ENCODE measurements around the gene TTYH2.

Gene TTYH2

GRCh38 chr17:74226252-74226651, 12.9 kb downstream of the TTYH2 start:
- no peak overlapping the region for H3K14ac ChIP-seq (ENCODE audit: low read length in 2 of 2)
- H3K4ac ChIP-seq (ENCODE audit: low read depth in 1 of 2, low read length in 2 of 2): no peak overlapping the region
- H3K9me3 ChIP-seq (ENCODE audit: control insufficient read depth, low read length): no peaks in the 10 kb centered on the region
- H3K18ac ChIP-seq (ENCODE audit: low read depth in 1 of 2, low read length in 2 of 2): no peak overlapping the region
- no peak overlapping the region for H3K23ac ChIP-seq (ENCODE audit: low read length in 2 of 2)
- no peak overlapping the region for H3K4me2 ChIP-seq (ENCODE audit: low read length, poor library complexity, severe bottlenecking)
- H3K4me1 ChIP-seq (ENCODE audit: control insufficient read depth, insufficient read depth, low read depth, low read length): no peaks in the 10 kb centered on the region
- no peaks in the 10 kb centered on the region for H3K36me3 ChIP-seq (ENCODE audit: control insufficient read depth in 1 of 2, insufficient read depth in 2 of 2, low read depth in 1 of 2, low read length in 2 of 2)
- H3K27me3 ChIP-seq (ENCODE audit: control insufficient read depth in 1 of 2, insufficient read depth in 1 of 2, low read length in 2 of 2): peaks cover 5 to 25% of the 10 kb centered on the region in 2 experiments
- no peak overlapping the region for H2AFZ ChIP-seq (ENCODE audit: low read depth, low read length)
- no peaks in the 10 kb centered on the region for H3K79me1 ChIP-seq (replicated peaks; ENCODE audit: low read length, poor library complexity, severe bottlenecking)
- no peak for DNase-seq
- 76% methylated on average over 6 of the region's 6 CpGs for WGBS
- no peak overlapping the region for H2AK5ac ChIP-seq (ENCODE audit: low read length, severe bottlenecking)
- no peak overlapping the region for H2BK5ac ChIP-seq (ENCODE audit: low read depth, low read length, poor library complexity, severe bottlenecking)
- no peak overlapping the region for H3K27ac ChIP-seq (ENCODE audit: low read length, poor library complexity, severe bottlenecking)
- no peak overlapping the region for H3K4me3 ChIP-seq (ENCODE audit: insufficient read depth in 1 of 2, low read depth in 1 of 2, low read length in 2 of 2)
- H2BK12ac ChIP-seq (ENCODE audit: low read length in 2 of 2): no peak overlapping the region
- H2BK15ac ChIP-seq (ENCODE audit: low read depth, poor library complexity, severe bottlenecking): no peak overlapping the region
- no peak overlapping the region for H3K9ac ChIP-seq (ENCODE audit: low read length)
- no peak overlapping the region for H4K8ac ChIP-seq (ENCODE audit: low read length)
- no peak overlapping the region for H2BK120ac ChIP-seq (ENCODE audit: low read depth, low read length)
- no peak overlapping the region for H4K91ac ChIP-seq (ENCODE audit: low read length)

GRCh38 chr17:74227271-74228080, 14.1 kb downstream of the TTYH2 start:
- H3K4me2 ChIP-seq (ENCODE audit: low read length, poor library complexity, severe bottlenecking): no peak overlapping the region
- no peak overlapping the region for H4K8ac ChIP-seq (ENCODE audit: low read length)
- H3K18ac ChIP-seq (ENCODE audit: low read depth in 1 of 2, low read length in 2 of 2): no peak overlapping the region
- peaks cover 5 to 22% of the 10 kb centered on the region in 2 experiments for H3K27me3 ChIP-seq (ENCODE audit: control insufficient read depth in 1 of 2, insufficient read depth in 1 of 2, low read length in 2 of 2)
- WGBS: 85% methylated on average over 10 of the region's 10 CpGs
- no peak overlapping the region for H2AK5ac ChIP-seq (ENCODE audit: low read length, severe bottlenecking)
- no peak overlapping the region for H2BK5ac ChIP-seq (ENCODE audit: low read depth, low read length, poor library complexity, severe bottlenecking)
- DNase-seq: no peak
- H3K27ac ChIP-seq (ENCODE audit: low read length, poor library complexity, severe bottlenecking): no peak overlapping the region
- H2BK120ac ChIP-seq (ENCODE audit: low read depth, low read length): no peak overlapping the region
- H3K9ac ChIP-seq (ENCODE audit: low read length): no peak overlapping the region
- no peak overlapping the region for H3K14ac ChIP-seq (ENCODE audit: low read length in 2 of 2)
- no peaks in the 10 kb centered on the region for H3K79me1 ChIP-seq (replicated peaks; ENCODE audit: low read length, poor library complexity, severe bottlenecking)
- no peak overlapping the region for H2BK12ac ChIP-seq (ENCODE audit: low read length in 2 of 2)
- H3K4me3 ChIP-seq (ENCODE audit: insufficient read depth in 1 of 2, low read depth in 1 of 2, low read length in 2 of 2): no peak overlapping the region
- no peak overlapping the region for H3K4ac ChIP-seq (ENCODE audit: low read depth in 1 of 2, low read length in 2 of 2)
- H2AFZ ChIP-seq (ENCODE audit: low read depth, low read length): no peak overlapping the region
- no peak overlapping the region for H2BK15ac ChIP-seq (ENCODE audit: low read depth, poor library complexity, severe bottlenecking)
- no peak overlapping the region for H4K91ac ChIP-seq (ENCODE audit: low read length)
- no peak overlapping the region for H3K23ac ChIP-seq (ENCODE audit: low read length in 2 of 2)
- H3K9me3 ChIP-seq (ENCODE audit: control insufficient read depth, low read length): no peaks in the 10 kb centered on the region
- H3K4me1 ChIP-seq (ENCODE audit: control insufficient read depth, insufficient read depth, low read depth, low read length): no peaks in the 10 kb centered on the region
- H3K36me3 ChIP-seq (ENCODE audit: control insufficient read depth in 1 of 2, insufficient read depth in 2 of 2, low read depth in 1 of 2, low read length in 2 of 2): no peaks in the 10 kb centered on the region

- Histone ChIP-seq H3K36me3 (ENCODE audit: control insufficient read depth in 1 of 2, insufficient read depth in 2 of 2, low read depth in 1 of 2, low read length in 2 of 2) (no peaks in the 10 kb centered on the region), H2AK5ac (ENCODE audit: low read length, severe bottlenecking) (no peak overlapping the region), H3K79me1 (replicated peaks; ENCODE audit: low read length, poor library complexity, severe bottlenecking) (no peaks in the 10 kb centered on the region), H2BK12ac (ENCODE audit: low read length in 2 of 2) (no peak overlapping the region), H2BK15ac (ENCODE audit: low read depth, poor library complexity, severe bottlenecking) (no peak overlapping the region), H3K4me3 (ENCODE audit: insufficient read depth in 1 of 2, low read depth in 1 of 2, low read length in 2 of 2) (no peak overlapping the region), H3K27ac (ENCODE audit: low read length, poor library complexity, severe bottlenecking) (no peak overlapping the region), H3K4ac (ENCODE audit: low read depth in 1 of 2, low read length in 2 of 2) (no peak overlapping the region), H3K4me2 (ENCODE audit: low read length, poor library complexity, severe bottlenecking) (no peak overlapping the region), H2AFZ (ENCODE audit: low read depth, low read length) (no peak overlapping the region), H3K27me3 (ENCODE audit: control insufficient read depth in 1 of 2, insufficient read depth in 1 of 2, low read length in 2 of 2) (peaks cover 5 to 23% of the 10 kb centered on the region in 2 experiments), H2BK5ac (ENCODE audit: low read depth, low read length, poor library complexity, severe bottlenecking) (no peak overlapping the region), H3K14ac (ENCODE audit: low read length in 2 of 2) (peak overlapping the region in 1 of 2 experiments; percentile 12), H3K23ac (ENCODE audit: low read length in 2 of 2) (no peak overlapping the region), H4K8ac (ENCODE audit: low read length) (no peak overlapping the region), H2BK120ac (ENCODE audit: low read depth, low read length) (no peak overlapping the region), H3K18ac (ENCODE audit: low read depth in 1 of 2, low read length in 2 of 2) (no peak overlapping the region), H4K91ac (ENCODE audit: low read length) (no peak overlapping the region), H3K4me1 (ENCODE audit: control insufficient read depth, insufficient read depth, low read depth, low read length) (no peaks in the 10 kb centered on the region), H3K9me3 (ENCODE audit: control insufficient read depth, low read length) (no peaks in the 10 kb centered on the region), H3K9ac (ENCODE audit: low read length) (no peak overlapping the region)
- DNase-seq: no peak
- WGBS: 86% methylated on average over 3 of the region's 5 CpGs
Measured at GRCh38 chr17:74228306-74228978, 15.1 kb downstream of the TTYH2 start.

GRCh38 chr17:74230896-74231295, 17.5 kb downstream of the TTYH2 start:
- H4K8ac ChIP-seq (ENCODE audit: low read length): no peak overlapping the region
- H3K18ac ChIP-seq (ENCODE audit: low read depth in 1 of 2, low read length in 2 of 2): no peak overlapping the region
- H3K4me2 ChIP-seq (ENCODE audit: low read length, poor library complexity, severe bottlenecking): no peak overlapping the region
- no peak overlapping the region for H2BK12ac ChIP-seq (ENCODE audit: low read length in 2 of 2)
- no peak overlapping the region for H3K9ac ChIP-seq (ENCODE audit: low read length)
- H3K27me3 ChIP-seq (ENCODE audit: control insufficient read depth in 1 of 2, insufficient read depth in 1 of 2, low read length in 2 of 2): peaks cover 11 to 28% of the 10 kb centered on the region in 2 experiments
- no peak overlapping the region for H3K14ac ChIP-seq (ENCODE audit: low read length in 2 of 2)
- no peak overlapping the region for H2BK120ac ChIP-seq (ENCODE audit: low read depth, low read length)
- H2AFZ ChIP-seq (ENCODE audit: low read depth, low read length): no peak overlapping the region
- no peak overlapping the region for H4K91ac ChIP-seq (ENCODE audit: low read length)
- 93% methylated on average over 16 of the region's 16 CpGs for WGBS
- H3K4ac ChIP-seq (ENCODE audit: low read depth in 1 of 2, low read length in 2 of 2): no peak overlapping the region
- no peak overlapping the region for H3K4me3 ChIP-seq (ENCODE audit: insufficient read depth in 1 of 2, low read depth in 1 of 2, low read length in 2 of 2)
- no peak overlapping the region for H2BK5ac ChIP-seq (ENCODE audit: low read depth, low read length, poor library complexity, severe bottlenecking)
- H2BK15ac ChIP-seq (ENCODE audit: low read depth, poor library complexity, severe bottlenecking): no peak overlapping the region
- no peak overlapping the region for H3K27ac ChIP-seq (ENCODE audit: low read length, poor library complexity, severe bottlenecking)
- no peaks in the 10 kb centered on the region for H3K4me1 ChIP-seq (ENCODE audit: control insufficient read depth, insufficient read depth, low read depth, low read length)
- no peak for DNase-seq
- H2AK5ac ChIP-seq (ENCODE audit: low read length, severe bottlenecking): no peak overlapping the region
- no peaks in the 10 kb centered on the region for H3K9me3 ChIP-seq (ENCODE audit: control insufficient read depth, low read length)
- H3K36me3 ChIP-seq (ENCODE audit: control insufficient read depth in 1 of 2, insufficient read depth in 2 of 2, low read depth in 1 of 2, low read length in 2 of 2): no peaks in the 10 kb centered on the region
- no peaks in the 10 kb centered on the region for H3K79me1 ChIP-seq (replicated peaks; ENCODE audit: low read length, poor library complexity, severe bottlenecking)
- no peak overlapping the region for H3K23ac ChIP-seq (ENCODE audit: low read length in 2 of 2)
